Measurements from ENCODE around the gene ARL2BP. TPM values are rescaled to one million over a fixed set of nuclear protein-coding genes. Genes with fewer than 3 reads are reported as not detected.
A peak's percentile ranks its signal among the peaks of the same experiment; 100 is the strongest.

Gene ARL2BP
- total RNA-seq, 1 donor from 2014 or later: 35.9 TPM

DNA sequence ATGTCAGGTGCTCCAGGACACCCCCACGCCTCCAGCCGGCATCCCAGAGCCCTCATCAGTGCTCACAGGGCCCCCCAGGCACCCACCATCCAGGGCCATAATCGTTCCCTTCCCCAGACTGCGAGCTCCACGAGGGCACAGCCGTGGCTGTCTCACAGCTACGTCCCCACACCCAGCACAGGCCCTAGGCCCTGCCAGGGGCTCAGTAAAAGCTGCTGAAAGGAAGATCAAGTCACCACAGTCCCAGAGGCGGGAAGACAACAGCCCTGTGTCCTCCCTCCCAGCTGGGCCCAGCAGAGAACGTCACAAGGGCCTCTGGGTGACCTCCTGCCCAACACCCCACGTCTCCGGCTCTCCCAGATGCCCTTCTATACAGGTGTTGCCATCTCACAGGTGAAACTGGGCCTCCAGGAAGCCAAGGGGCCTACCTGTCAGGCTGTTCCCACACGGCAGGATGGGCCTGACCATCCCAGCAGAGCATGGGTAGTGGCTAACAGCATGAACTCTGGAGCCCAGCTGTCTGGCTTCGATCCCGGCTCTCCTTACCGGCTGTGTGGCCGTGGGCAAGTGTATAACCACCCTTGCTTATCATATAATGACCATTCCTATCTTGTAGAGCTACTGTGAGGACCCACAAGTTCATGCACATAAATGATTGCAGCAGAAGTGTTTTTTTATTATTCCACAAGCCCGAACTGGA is 17.9 kb downstream of the ARL2BP start:
- Mint-ChIP-seq H3K36me3 (no peaks in the 10 kb centered on the region), H3K27me3 (ENCODE audit: low read depth) (no peaks in the 10 kb centered on the region), H3K4me1 (peaks cover 18% of the 10 kb centered on the region), H3K27ac (peak overlapping the region; percentile 78), H3K4me3 (no peak overlapping the region), H3K9me3 (no peaks in the 10 kb centered on the region)
- TF ChIP-seq, protein P1, sequence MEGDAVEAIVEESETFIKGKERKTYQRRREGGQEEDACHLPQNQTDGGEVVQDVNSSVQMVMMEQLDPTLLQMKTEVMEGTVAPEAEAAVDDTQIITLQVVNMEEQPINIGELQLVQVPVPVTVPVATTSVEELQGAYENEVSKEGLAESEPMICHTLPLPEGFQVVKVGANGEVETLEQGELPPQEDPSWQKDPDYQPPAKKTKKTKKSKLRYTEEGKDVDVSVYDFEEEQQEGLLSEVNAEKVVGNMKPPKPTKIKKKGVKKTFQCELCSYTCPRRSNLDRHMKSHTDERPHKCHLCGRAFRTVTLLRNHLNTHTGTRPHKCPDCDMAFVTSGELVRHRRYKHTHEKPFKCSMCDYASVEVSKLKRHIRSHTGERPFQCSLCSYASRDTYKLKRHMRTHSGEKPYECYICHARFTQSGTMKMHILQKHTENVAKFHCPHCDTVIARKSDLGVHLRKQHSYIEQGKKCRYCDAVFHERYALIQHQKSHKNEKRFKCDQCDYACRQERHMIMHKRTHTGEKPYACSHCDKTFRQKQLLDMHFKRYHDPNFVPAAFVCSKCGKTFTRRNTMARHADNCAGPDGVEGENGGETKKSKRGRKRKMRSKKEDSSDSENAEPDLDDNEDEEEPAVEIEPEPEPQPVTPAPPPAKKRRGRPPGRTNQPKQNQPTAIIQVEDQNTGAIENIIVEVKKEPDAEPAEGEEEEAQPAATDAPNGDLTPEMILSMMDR (IDR thresholded peaks at IDR 0.05; ENCODE audit: unreplicated experiment): no peak
- DNase-seq (ENCODE audit: low spot score in 2 of 2, unreplicated experiment in 2 of 2): no peak

DNA sequence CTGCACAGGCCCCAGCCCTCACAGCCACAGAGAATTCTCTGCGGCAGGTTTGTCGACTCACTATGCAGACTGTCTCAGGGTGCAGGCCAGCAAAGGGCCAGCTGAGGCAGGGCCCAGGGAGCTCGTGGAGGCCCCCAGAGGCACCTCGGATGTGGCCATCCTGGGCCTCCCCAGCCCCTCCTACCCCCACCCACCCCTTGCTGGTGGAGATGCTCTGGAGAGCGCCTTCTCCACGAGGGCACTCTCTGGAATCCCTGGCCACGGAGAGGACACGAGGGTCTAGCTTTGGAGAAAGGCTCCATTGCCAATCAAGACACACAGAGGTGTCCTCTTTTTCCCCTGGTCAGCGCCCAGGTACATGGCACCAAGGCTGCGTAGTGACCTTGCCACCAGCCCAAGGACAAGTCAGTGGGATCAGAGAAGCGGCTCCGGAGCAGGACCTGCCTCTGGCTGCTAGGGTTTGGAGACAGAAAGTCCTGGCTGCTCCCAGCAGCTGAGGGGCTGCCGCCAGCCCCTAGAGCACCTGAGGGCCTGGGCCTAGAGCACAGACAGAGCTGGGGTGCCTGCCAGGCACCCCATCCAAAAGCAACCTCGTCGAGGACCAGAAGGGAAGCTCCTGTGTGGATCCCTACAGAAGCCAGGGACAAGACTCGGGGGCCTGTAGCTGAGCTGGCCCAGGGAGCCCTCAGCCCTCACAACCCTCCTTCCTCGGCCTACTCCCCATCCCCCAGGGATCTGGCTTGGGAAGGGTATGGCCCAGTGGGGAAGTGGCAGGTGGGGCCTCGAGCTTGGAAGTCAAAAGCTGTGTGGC is 18.7 kb downstream of the ARL2BP start:
- TF ChIP-seq, protein P1 (IDR thresholded peaks at IDR 0.05; ENCODE audit: unreplicated experiment): no peak
- no peaks in the 10 kb centered on the region for H3K9me3 Mint-ChIP-seq

DNA sequence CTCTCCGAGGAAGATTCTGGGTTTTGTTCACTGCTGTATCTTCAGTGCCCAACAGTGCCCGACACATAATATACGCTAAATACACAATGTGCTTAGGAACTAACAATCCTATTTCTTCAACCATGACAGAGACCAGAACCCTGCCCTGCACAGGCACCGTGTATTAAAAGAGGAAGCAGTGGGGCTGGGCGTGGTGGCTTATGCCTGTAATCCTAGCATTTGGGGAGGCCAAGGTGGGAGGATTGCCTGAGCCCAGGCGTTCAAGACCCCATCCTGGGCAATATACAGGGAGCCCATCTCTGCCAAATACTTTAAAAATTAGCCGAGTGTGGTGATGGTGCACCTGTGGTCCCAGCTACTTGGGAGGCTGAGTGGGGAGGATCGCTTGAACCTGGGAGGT is 19.3 kb downstream of the ARL2BP start:
- H3K27me3 Mint-ChIP-seq (ENCODE audit: low read depth): no peaks in the 10 kb centered on the region
- H3K9me3 Mint-ChIP-seq: no peaks in the 10 kb centered on the region
- no peak overlapping the region for H3K4me3 Mint-ChIP-seq
- TF ChIP-seq, protein P1 (IDR thresholded peaks at IDR 0.05; ENCODE audit: unreplicated experiment): no peak
- no peaks in the 10 kb centered on the region for H3K36me3 Mint-ChIP-seq
- peaks cover 22% of the 10 kb centered on the region for H3K4me1 Mint-ChIP-seq
- DNase-seq (ENCODE audit: low spot score in 2 of 2, unreplicated experiment in 2 of 2): no peak
- H3K27ac Mint-ChIP-seq: no peak overlapping the region

More for the DNA sequence above, 18.7 kb downstream of the ARL2BP start:
- H3K27ac Mint-ChIP-seq: no peak overlapping the region
- H3K36me3 Mint-ChIP-seq: no peaks in the 10 kb centered on the region
- no peak overlapping the region for H3K4me3 Mint-ChIP-seq
- H3K27me3 Mint-ChIP-seq (ENCODE audit: low read depth): no peaks in the 10 kb centered on the region
- DNase-seq (ENCODE audit: low spot score in 2 of 2, unreplicated experiment in 2 of 2): no peak
- peaks cover 21% of the 10 kb centered on the region for H3K4me1 Mint-ChIP-seq

DNA sequence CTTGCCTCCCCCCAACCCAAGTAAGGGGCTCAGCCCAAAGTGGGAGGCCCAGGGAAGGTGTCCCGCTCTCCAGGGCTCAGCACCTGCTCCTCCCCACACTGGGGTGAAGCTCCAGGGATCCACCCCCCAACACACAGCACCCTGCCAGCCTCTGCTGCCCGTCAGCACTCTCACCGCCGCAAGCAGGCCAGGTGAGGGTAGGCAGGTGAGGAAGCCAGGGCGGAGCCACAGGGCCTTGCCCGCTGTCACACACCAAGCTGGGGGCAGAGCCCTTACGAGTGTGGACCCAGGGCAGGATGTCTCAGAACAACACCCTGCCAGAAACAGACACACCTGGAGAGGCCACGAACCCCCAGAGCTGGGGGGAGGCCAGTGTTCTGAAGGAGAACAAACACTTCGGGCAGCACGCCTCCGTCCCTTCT is 19.9 kb downstream of the ARL2BP start:
- DNase-seq (ENCODE audit: low spot score in 2 of 2, unreplicated experiment in 2 of 2): no peak
- Mint-ChIP-seq H3K27ac (no peak overlapping the region), H3K4me1 (peaks cover 22% of the 10 kb centered on the region), H3K27me3 (ENCODE audit: low read depth) (no peaks in the 10 kb centered on the region), H3K36me3 (no peaks in the 10 kb centered on the region), H3K4me3 (no peak overlapping the region), H3K9me3 (no peaks in the 10 kb centered on the region)
- TF ChIP-seq, protein P1 (IDR thresholded peaks at IDR 0.05; ENCODE audit: unreplicated experiment): no peak

DNA sequence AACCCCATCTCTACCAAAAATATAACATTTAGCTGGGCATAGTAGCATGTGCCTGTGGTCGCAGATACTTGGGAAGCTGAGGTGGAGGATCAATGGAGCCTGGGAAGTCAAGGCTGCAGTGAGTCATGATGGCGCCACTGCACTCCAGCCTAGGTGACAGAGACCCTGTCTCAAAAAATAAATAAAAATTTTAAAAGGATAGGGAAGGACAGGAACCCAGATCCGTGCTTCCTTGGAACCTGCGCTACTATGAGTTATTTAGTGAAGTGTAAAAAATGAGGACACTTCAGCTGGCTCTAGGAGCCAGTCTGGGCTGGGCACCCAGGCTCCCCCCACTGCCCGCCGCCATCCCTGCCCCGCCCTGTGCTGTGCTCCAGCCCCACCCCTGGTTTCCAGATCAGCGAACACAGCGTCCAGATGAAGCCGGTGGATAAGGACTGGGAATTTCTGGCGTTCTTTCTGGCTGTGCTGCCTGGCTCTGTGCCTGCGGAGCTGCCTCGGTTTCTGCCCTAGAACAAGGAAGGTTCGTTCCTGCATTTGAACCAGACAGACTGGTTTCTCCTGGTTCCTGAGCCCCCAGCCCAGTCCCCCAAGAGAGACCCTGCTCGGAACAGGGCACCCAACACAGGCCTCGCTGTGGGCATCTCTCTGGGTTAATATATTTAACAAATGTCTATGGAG is 20.9 kb downstream of the ARL2BP start:
- Mint-ChIP-seq H3K27ac (peak overlapping the region; percentile 30), H3K36me3 (no peaks in the 10 kb centered on the region), H3K4me1 (peaks cover 17% of the 10 kb centered on the region), H3K27me3 (ENCODE audit: low read depth) (no peaks in the 10 kb centered on the region), H3K4me3 (no peak overlapping the region), H3K9me3 (no peaks in the 10 kb centered on the region)
- no peak for DNase-seq (ENCODE audit: low spot score in 2 of 2, unreplicated experiment in 2 of 2)
- TF ChIP-seq, protein P1 (IDR thresholded peaks at IDR 0.05; ENCODE audit: unreplicated experiment): no peak
